Ectodermal cell (in vitro differentiated cells): ENCODE data around the gene HABP2.

Source experiments
- H3K27ac ChIP-seq: 2 replicates; pipeline ENCODE4 v1.7.0; 2013; ENCODE audit warnings: mild to moderate bottlenecking, low read depth, low read length; ENCODE audit not compliant: insufficient read depth, poor library complexity, severe bottlenecking
- H3K27me3 ChIP-seq: 2 replicates; pipeline ENCODE4 v1.7.0; 2013; ENCODE audit warnings: mild to moderate bottlenecking, low read length; ENCODE audit not compliant: insufficient read depth, control insufficient read depth, poor library complexity, severe bottlenecking
- H3K36me3 ChIP-seq: one replicate; pipeline ENCODE4 v1.7.0; 2013; ENCODE audit warnings: low read length; ENCODE audit not compliant: control insufficient read depth, insufficient read depth
- H3K4me1 ChIP-seq: one replicate; pipeline ENCODE4 v1.7.0; 2013; ENCODE audit warnings: low read length; ENCODE audit not compliant: control insufficient read depth, insufficient read depth
- H3K4me3 ChIP-seq: 2 replicates; pipeline ENCODE4 v1.7.0; 2013; ENCODE audit warnings: low read depth, low read length, control low read depth; ENCODE audit not compliant: insufficient read depth
- H3K9me3 ChIP-seq: 2 replicates; pipeline ENCODE4 v1.7.0; 2013; ENCODE audit warnings: mild to moderate bottlenecking, low read length, moderate library complexity; ENCODE audit not compliant: control insufficient read depth
- WGBS, 2 experiments: methylation state at CpG; one replicate each; pipeline ENCODE4 v1.1.7; 2013; ENCODE audit warnings: missing lambda C conversion rate in 2 of 2; 5-methylcytosine and 5-hydroxymethylcytosine counted together

The HABP2 gene

GRCh38 chr10:113585949-113586348 lies 33.1 kb downstream of the HABP2 start:
- Histone ChIP-seq H3K27me3 (no peaks in the 10 kb centered on the region), H3K9me3 (no peaks in the 10 kb centered on the region), H3K4me1 (no peaks in the 10 kb centered on the region), H3K27ac (no peak overlapping the region), H3K36me3 (no peaks in the 10 kb centered on the region), H3K4me3 (no peak overlapping the region)
- 90 to 93% methylated on average over 1 of the region's 1 CpG for WGBS, 2 experiments

- no peak overlapping the region for H3K27ac ChIP-seq
- H3K36me3 ChIP-seq: no peaks in the 10 kb centered on the region
- H3K27me3 ChIP-seq: no peaks in the 10 kb centered on the region
- H3K4me3 ChIP-seq: no peak overlapping the region
- 88 to 89% methylated on average over 13 of the region's 13 CpGs for WGBS, 2 experiments
- H3K4me1 ChIP-seq: peaks cover 1% of the 10 kb centered on the region
- no peaks in the 10 kb centered on the region for H3K9me3 ChIP-seq
These were observed 36.4 kb downstream of the HABP2 start for GRCh38 chr10:113589201-113589770.

GRCh38 chr10:113590581-113590980 lies 37.7 kb downstream of the HABP2 start:
- 93 to 95% methylated on average over 12 of the region's 12 CpGs for WGBS, 2 experiments
- Histone ChIP-seq H3K4me1 (peaks cover 11% of the 10 kb centered on the region), H3K27ac (no peak overlapping the region), H3K27me3 (no peaks in the 10 kb centered on the region), H3K4me3 (no peak overlapping the region), H3K36me3 (no peaks in the 10 kb centered on the region), H3K9me3 (no peaks in the 10 kb centered on the region)

- H3K27ac ChIP-seq: no peak overlapping the region
- WGBS, 2 experiments: 94% methylated on average over 8 of the region's 8 CpGs
- no peaks in the 10 kb centered on the region for H3K27me3 ChIP-seq
- no peak overlapping the region for H3K4me3 ChIP-seq
- H3K9me3 ChIP-seq: no peaks in the 10 kb centered on the region
- peaks cover 11% of the 10 kb centered on the region for H3K4me1 ChIP-seq
- H3K36me3 ChIP-seq: no peaks in the 10 kb centered on the region
These were observed 39.5 kb downstream of the HABP2 start for GRCh38 chr10:113592380-113592779.

GRCh38 chr10:113594652-113595051 lies 41.8 kb downstream of the HABP2 start:
- no peaks in the 10 kb centered on the region for H3K36me3 ChIP-seq
- peaks cover 11% of the 10 kb centered on the region for H3K4me1 ChIP-seq
- WGBS, 2 experiments: 45 to 56% methylated on average over 13 of the region's 13 CpGs
- H3K9me3 ChIP-seq: no peaks in the 10 kb centered on the region
- no peaks in the 10 kb centered on the region for H3K27me3 ChIP-seq
- H3K27ac ChIP-seq: no peak overlapping the region
- H3K4me3 ChIP-seq: no peak overlapping the region

GRCh38 chr10:113600569-113600968 lies 47.7 kb downstream of the HABP2 start:
- H3K4me1 ChIP-seq: no peaks in the 10 kb centered on the region
- H3K9me3 ChIP-seq: no peaks in the 10 kb centered on the region
- H3K4me3 ChIP-seq: no peak overlapping the region
- H3K27me3 ChIP-seq: no peaks in the 10 kb centered on the region
- no peak overlapping the region for H3K27ac ChIP-seq
- 93 to 96% methylated on average over 3 of the region's 3 CpGs for WGBS, 2 experiments
- no peaks in the 10 kb centered on the region for H3K36me3 ChIP-seq

GRCh38 chr10:113603057-113603777 lies 50.4 kb downstream of the HABP2 start:
- no peaks in the 10 kb centered on the region for H3K9me3 ChIP-seq
- H3K4me1 ChIP-seq: no peaks in the 10 kb centered on the region
- 95% methylated on average over 13 of the region's 13 CpGs for WGBS, 2 experiments
- H3K4me3 ChIP-seq: no peak overlapping the region
- H3K27me3 ChIP-seq: no peaks in the 10 kb centered on the region
- no peak overlapping the region for H3K27ac ChIP-seq
- H3K36me3 ChIP-seq: no peaks in the 10 kb centered on the region

GRCh38 chr10:113604572-113604971 lies 51.7 kb downstream of the HABP2 start:
- H3K27ac ChIP-seq: no peak overlapping the region
- H3K36me3 ChIP-seq: no peaks in the 10 kb centered on the region
- no peak overlapping the region for H3K4me3 ChIP-seq
- no peaks in the 10 kb centered on the region for H3K27me3 ChIP-seq
- no peaks in the 10 kb centered on the region for H3K9me3 ChIP-seq
- H3K4me1 ChIP-seq: no peaks in the 10 kb centered on the region
- 95 to 96% methylated on average over 12 of the region's 12 CpGs for WGBS, 2 experiments

- H3K27ac ChIP-seq: no peak overlapping the region
- 92 to 94% methylated on average over 13 of the region's 13 CpGs for WGBS, 2 experiments
- no peak overlapping the region for H3K4me3 ChIP-seq
- no peaks in the 10 kb centered on the region for H3K9me3 ChIP-seq
- no peaks in the 10 kb centered on the region for H3K4me1 ChIP-seq
- H3K36me3 ChIP-seq: no peaks in the 10 kb centered on the region
- H3K27me3 ChIP-seq: no peaks in the 10 kb centered on the region
These were observed 52.6 kb downstream of the HABP2 start for GRCh38 chr10:113605268-113605978.

- Histone ChIP-seq H3K27me3 (no peaks in the 10 kb centered on the region), H3K36me3 (no peaks in the 10 kb centered on the region), H3K27ac (no peak overlapping the region), H3K4me3 (no peak overlapping the region), H3K4me1 (peaks cover 16% of the 10 kb centered on the region), H3K9me3 (no peaks in the 10 kb centered on the region)
- 62 to 66% methylated on average over 4 of the region's 4 CpGs for WGBS, 2 experiments
These were observed 56.9 kb downstream of the HABP2 start for GRCh38 chr10:113609704-113610108.
